ENCODE measurements around the gene ADRA1B. TPM values are rescaled to one million over a fixed set of nuclear protein-coding genes. Genes with fewer than 3 reads are reported as not detected.
A peak's percentile ranks its signal among the peaks of the same experiment; 100 is the strongest.
"Not testable (repeated sequence)": the region's sequence is repeated elsewhere in the genome, so short reads cannot be mapped to it uniquely, and the experiment has no call there.

ADRA1B gene
- total RNA-seq, 1 experiment from 2014 or later = not detected

DNA sequence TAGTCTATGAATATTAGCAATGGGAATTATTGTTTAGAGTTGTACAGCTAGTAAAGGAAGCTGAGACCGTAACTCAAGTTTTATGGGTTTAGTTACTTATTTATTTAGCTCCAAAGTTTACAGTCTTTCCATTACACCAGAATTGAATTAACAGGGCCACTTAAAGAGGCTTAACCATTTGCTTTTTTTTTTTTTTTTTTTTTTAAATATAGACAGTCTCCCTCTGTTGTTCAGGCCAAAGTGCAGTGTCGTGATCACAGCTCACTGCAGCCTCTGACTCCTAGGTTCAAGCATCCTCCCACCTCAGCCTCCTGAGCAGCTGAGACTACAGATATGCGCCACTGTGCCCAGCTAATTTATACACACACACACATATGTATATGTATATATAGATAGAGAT, 91.2 kb downstream of the ADRA1B start:
- H2AK5ac ChIP-seq (ENCODE audit: insufficient read length, low read length) = no peak overlapping the region
- Mint-ChIP-seq H3K36me3 (ENCODE audit: insufficient read depth in 1 of 3, low read depth in 3 of 3) (peaks cover 14 to 22% (median 22%) of the 10 kb centered on the region in 3 experiments; a peak in 6 of 7 replicates), H3K9me3 (no peaks in the 10 kb centered on the region; a peak in 1 of 5 replicates), H3K4me3 (no peak overlapping the region), H3K4me1 (peaks cover 11 to 16% of the 10 kb centered on the region in 2 experiments), H3K27ac (no peak overlapping the region), H3K27me3 (ENCODE audit: low read depth) (no peaks in the 10 kb centered on the region; the same call in 1 of the 2 replicates)
- no peak overlapping the region for H3K9ac ChIP-seq (ENCODE audit: extremely low read depth, insufficient read length, low read length)
- H2BK15ac ChIP-seq (ENCODE audit: low read depth, low read length) = no peak overlapping the region
- no peak overlapping the region for H2AFZ ChIP-seq (ENCODE audit: low read length)
- no CpG with 5 or more reads among the region's 3 CpGs for WGBS (ENCODE audit: extremely low coverage, insufficient read length, low lambda C conversion rate)
- H4K91ac ChIP-seq (ENCODE audit: insufficient read length, low read depth, low read length) = no peak overlapping the region
- TF ChIP-seq, protein P1, sequence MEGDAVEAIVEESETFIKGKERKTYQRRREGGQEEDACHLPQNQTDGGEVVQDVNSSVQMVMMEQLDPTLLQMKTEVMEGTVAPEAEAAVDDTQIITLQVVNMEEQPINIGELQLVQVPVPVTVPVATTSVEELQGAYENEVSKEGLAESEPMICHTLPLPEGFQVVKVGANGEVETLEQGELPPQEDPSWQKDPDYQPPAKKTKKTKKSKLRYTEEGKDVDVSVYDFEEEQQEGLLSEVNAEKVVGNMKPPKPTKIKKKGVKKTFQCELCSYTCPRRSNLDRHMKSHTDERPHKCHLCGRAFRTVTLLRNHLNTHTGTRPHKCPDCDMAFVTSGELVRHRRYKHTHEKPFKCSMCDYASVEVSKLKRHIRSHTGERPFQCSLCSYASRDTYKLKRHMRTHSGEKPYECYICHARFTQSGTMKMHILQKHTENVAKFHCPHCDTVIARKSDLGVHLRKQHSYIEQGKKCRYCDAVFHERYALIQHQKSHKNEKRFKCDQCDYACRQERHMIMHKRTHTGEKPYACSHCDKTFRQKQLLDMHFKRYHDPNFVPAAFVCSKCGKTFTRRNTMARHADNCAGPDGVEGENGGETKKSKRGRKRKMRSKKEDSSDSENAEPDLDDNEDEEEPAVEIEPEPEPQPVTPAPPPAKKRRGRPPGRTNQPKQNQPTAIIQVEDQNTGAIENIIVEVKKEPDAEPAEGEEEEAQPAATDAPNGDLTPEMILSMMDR (conservative IDR thresholded peaks at IDR 0.05) = no peak
- H3K23ac ChIP-seq (ENCODE audit: insufficient read length, low read depth, low read length) = no peak overlapping the region
- no peak overlapping the region for H3K14ac ChIP-seq (ENCODE audit: insufficient read depth, low read length)
- no peak overlapping the region for H2BK12ac ChIP-seq (ENCODE audit: insufficient read length, low read depth, low read length)
- H3T11ph ChIP-seq (ENCODE audit: low read length) = no peak overlapping the region
- H4K8ac ChIP-seq (replicated peaks; ENCODE audit: insufficient read length, low read depth, low read length) = no peak overlapping the region
- H3K9me3 ChIP-seq (ENCODE audit: control insufficient read depth, low read depth, low read length) = no peaks in the 10 kb centered on the region
- peaks cover 9% of the 10 kb centered on the region for H3K79me1 ChIP-seq (ENCODE audit: insufficient read depth, low read depth, low read length, poor library complexity, severe bottlenecking)
- no peaks in the 10 kb centered on the region for H4K20me1 ChIP-seq (ENCODE audit: control insufficient read depth, insufficient read depth, insufficient read length)
- H4K5ac ChIP-seq (ENCODE audit: insufficient read length, low read depth, low read length) = no peak overlapping the region
- H3K4ac ChIP-seq (ENCODE audit: low read depth, low read length) = no peak overlapping the region
- H3K4me1 ChIP-seq (ENCODE audit: insufficient read depth, low read length) = no peaks in the 10 kb centered on the region; the same call in 1 of the 2 replicates
- no peak overlapping the region for H3K4me2 ChIP-seq (ENCODE audit: insufficient read depth, insufficient read length, low read length)
- H2BK120ac ChIP-seq (ENCODE audit: low read depth, low read length, poor library complexity, severe bottlenecking) = no peak overlapping the region
- no peak overlapping the region for H3K18ac ChIP-seq (ENCODE audit: insufficient read length, low read depth, low read length)
- H3K27ac ChIP-seq (ENCODE audit: insufficient read length, low read depth, low read length) = no peak overlapping the region
- no peak overlapping the region for H2BK20ac ChIP-seq (ENCODE audit: low read depth, low read length, poor library complexity, severe bottlenecking)
- no peaks in the 10 kb centered on the region for H3K27me3 ChIP-seq (ENCODE audit: insufficient read depth, low read length)
- no peak overlapping the region for H3K56ac ChIP-seq (ENCODE audit: insufficient read length, low read depth, low read length)
- H3K23me2 ChIP-seq (ENCODE audit: insufficient read length, low read depth, low read length, poor library complexity, severe bottlenecking) = peaks cover 9% of the 10 kb centered on the region
- DNase-seq = no peak
- peaks cover 14% of the 10 kb centered on the region; the same call in 1 of the 2 replicates for H3K79me2 ChIP-seq (ENCODE audit: insufficient read depth, low read length)
- H2BK5ac ChIP-seq (ENCODE audit: insufficient read length, low read length) = no peak overlapping the region

DNA sequence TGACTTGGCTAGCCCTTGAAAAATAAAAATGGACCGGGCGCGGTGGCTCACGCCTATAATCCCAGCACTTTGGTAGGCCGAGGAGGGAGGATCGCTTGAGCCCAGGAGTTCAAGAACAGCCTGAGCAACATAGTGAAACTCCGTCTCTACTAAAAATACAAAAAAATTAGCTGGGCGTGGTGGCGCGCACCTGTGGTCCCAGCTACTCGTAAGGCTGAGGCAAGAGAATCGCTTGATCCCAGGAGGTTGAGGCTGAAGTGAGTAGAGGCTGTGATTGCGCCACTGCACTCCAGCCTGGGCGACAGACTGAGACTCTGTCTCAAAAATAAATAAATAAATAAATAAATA, 92.2 kb downstream of the ADRA1B start:
- peak overlapping the region; percentile 88 for H3K4me2 ChIP-seq (ENCODE audit: insufficient read depth, insufficient read length, low read length)
- H2AK5ac ChIP-seq (ENCODE audit: insufficient read length, low read length); H3K23ac ChIP-seq (ENCODE audit: insufficient read length, low read depth, low read length); H3K27me3 ChIP-seq (ENCODE audit: insufficient read depth, low read length); H3K79me1 ChIP-seq (ENCODE audit: insufficient read depth, low read depth, low read length, poor library complexity, severe bottlenecking); H3K9me3 ChIP-seq (ENCODE audit: control insufficient read depth, low read depth, low read length); H2BK15ac ChIP-seq (ENCODE audit: low read depth, low read length); H2AFZ ChIP-seq (ENCODE audit: low read length); H3K27ac ChIP-seq (ENCODE audit: insufficient read length, low read depth, low read length); H4K5ac ChIP-seq (ENCODE audit: insufficient read length, low read depth, low read length); H4K91ac ChIP-seq (ENCODE audit: insufficient read length, low read depth, low read length); H2BK5ac ChIP-seq (ENCODE audit: insufficient read length, low read length); H2BK12ac ChIP-seq (ENCODE audit: insufficient read length, low read depth, low read length); H3K27me3 Mint-ChIP-seq (ENCODE audit: low read depth); H3K4me1 ChIP-seq (ENCODE audit: insufficient read depth, low read length); H3K56ac ChIP-seq (ENCODE audit: insufficient read length, low read depth, low read length); H3K4ac ChIP-seq (ENCODE audit: low read depth, low read length); H3K9me3 Mint-ChIP-seq; H3K23me2 ChIP-seq (ENCODE audit: insufficient read length, low read depth, low read length, poor library complexity, severe bottlenecking); H3K14ac ChIP-seq (ENCODE audit: insufficient read depth, low read length); H3K18ac ChIP-seq (ENCODE audit: insufficient read length, low read depth, low read length); H3T11ph ChIP-seq (ENCODE audit: low read length); H2BK20ac ChIP-seq (ENCODE audit: low read depth, low read length, poor library complexity, severe bottlenecking); H3K9ac ChIP-seq (ENCODE audit: extremely low read depth, insufficient read length, low read length); DNase-seq; H2BK120ac ChIP-seq (ENCODE audit: low read depth, low read length, poor library complexity, severe bottlenecking); H4K20me1 ChIP-seq (ENCODE audit: control insufficient read depth, insufficient read depth, insufficient read length); H4K8ac ChIP-seq (replicated peaks; ENCODE audit: insufficient read length, low read depth, low read length): not testable (repeated sequence)
- no CpG with 5 or more reads among the region's 14 CpGs for WGBS (ENCODE audit: extremely low coverage, insufficient read length, low lambda C conversion rate)
- peaks cover 16 to 29% (median 27%) of the 10 kb centered on the region in 3 experiments; a peak in 6 of 7 replicates for H3K36me3 Mint-ChIP-seq (ENCODE audit: insufficient read depth in 1 of 3, low read depth in 3 of 3)
- H3K79me2 ChIP-seq (ENCODE audit: insufficient read depth, low read length) = peaks cover 16% of the 10 kb centered on the region; the same call in 1 of the 2 replicates
- peak overlapping the region in 2 of 3 experiments; percentile 33 to 68; a peak in 2 of 7 replicates for H3K27ac Mint-ChIP-seq
- H3K4me3 Mint-ChIP-seq = peak overlapping the region in 1 of 2 experiments; percentile 45; a peak in 1 of 5 replicates
- peaks cover 11 to 16% of the 10 kb centered on the region in 2 experiments for H3K4me1 Mint-ChIP-seq
